GM19463 (cell line): ENCODE measurements around the gene BPIFB6.

Experiments
- ATAC-seq: cut with Tn5 transposase; IDR thresholded peaks from one replicate; pipeline ENCODE4 v1.9.1; 2021; ENCODE audit warnings: mild to moderate bottlenecking, moderate library complexity; ENCODE audit not compliant: unreplicated experiment

Gene BPIFB6

DNA sequence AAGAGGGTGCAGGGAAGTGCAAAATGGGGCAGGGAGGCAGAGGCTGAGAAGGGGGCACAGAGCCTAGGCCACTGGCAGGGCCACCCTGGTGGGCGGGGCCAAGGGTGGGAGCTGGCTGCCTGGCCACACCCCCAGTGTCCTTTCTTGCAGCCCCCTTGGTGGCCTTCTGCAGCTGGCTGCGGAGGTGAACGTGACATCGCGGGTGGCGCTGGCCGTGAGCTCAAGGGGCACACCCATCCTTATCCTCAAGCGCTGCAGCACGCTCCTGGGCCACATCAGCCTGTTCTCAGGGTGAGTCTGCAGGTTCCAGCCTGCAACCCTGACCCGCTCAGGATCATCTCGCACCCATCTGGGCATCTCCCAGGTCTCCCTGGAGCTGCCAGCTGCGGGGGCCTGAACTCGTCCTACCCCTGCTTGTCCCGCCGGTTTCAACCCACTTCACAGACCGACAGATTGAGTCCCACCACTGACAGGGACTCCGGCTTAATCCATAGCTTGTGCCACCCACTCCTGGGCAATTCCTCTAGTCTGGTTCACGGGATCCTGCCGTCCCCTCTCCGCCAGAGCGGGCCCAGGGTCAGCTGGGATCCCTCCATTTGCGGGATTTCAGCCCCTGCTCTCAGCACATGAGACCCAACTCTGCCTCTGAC is 28.4 kb downstream of the BPIFB6 start:
- no peak for ATAC-seq

DNA sequence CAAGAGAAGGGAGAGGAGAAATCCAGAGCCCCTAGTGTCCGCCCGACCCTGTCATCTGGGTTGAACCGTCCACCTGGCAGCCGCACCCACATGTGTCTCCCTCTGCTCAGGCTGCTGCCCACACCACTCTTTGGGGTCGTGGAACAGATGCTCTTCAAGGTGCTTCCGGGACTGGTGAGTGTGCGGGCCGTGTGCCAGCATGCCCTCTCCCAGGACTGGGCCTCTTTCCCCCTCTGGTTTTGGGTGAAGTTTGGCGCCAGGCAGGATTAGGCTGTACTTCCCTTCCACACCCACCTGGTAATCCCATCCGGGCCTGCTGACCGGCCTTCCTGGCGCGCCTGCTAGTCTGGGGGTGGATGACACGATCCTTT is 30.2 kb downstream of the BPIFB6 start:
- no peak for ATAC-seq

GRCh38 chr20:33062105-33062824 is 30.8 kb downstream of the BPIFB6 start:
- no peak for ATAC-seq

- no peak for ATAC-seq
Measured at GRCh38 chr20:33062825-33063149, 31.3 kb downstream of the BPIFB6 start.

DNA sequence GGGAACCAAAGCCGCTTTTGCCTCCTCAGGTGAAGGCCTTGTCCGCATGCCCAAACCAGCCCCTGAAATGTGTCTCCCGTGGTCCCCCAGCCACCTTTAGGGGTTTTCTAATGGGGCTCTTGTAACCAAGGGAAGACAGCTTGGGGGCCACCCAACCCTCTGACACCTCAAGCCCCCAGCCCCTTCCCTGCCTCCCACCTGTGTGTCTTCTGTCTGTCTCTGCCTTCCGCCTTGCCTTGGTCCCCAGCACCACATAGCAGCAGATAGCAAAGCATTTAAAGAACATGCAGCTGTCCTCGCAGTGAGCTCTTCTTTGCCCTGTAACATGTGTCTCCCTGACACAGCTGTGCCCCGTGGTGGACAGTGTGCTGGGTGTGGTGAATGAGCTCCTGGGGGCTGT is 31.8 kb downstream of the BPIFB6 start:
- no peak for ATAC-seq

GRCh38 chr20:33064572-33065287 is 33.3 kb downstream of the BPIFB6 start:
- ATAC-seq = no peak

DNA sequence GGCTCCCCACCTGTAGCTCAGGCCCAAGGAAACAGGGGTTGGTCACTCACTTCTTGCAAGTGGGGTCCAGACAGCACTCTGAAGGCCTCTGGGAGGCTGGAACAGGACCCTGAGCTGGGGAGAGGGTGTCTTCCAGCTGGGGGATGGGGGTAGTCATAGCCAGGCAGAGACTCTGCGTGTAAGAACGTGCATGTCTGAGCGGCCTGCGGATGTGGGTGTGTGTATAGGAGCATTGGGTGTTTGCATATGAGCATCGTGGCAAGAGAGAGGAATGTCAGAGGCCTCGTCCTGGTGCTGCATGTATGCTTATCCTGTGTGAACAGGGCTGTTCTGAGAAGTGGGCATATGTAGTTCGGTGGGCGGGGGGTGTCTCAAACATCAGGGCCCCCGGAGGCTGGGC is 34.3 kb downstream of the BPIFB6 start:
- no peak for ATAC-seq

DNA sequence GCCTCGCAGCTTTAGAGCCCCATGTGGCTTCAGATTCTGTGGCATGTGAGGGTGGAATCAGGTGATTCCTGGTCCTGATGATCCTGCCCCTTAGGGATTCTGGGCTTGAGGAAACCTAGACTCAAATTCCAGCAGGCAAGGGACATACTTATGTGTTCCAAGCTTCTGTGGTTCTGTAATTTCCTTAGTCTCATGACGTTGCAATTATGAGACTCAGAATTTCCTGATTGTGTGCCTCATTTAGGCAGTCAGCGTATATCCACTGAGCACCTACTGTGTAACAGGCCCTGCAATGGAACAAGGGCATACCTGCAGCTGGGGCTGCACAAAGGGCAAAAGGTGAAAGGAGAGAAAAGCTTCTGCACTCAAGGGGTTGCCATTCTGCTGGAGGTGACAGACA is 36.4 kb downstream of the BPIFB6 start:
- ATAC-seq = no peak

- ATAC-seq = no peak
Measured at GRCh38 chr20:33068251-33068939, 36.9 kb downstream of the BPIFB6 start.

DNA sequence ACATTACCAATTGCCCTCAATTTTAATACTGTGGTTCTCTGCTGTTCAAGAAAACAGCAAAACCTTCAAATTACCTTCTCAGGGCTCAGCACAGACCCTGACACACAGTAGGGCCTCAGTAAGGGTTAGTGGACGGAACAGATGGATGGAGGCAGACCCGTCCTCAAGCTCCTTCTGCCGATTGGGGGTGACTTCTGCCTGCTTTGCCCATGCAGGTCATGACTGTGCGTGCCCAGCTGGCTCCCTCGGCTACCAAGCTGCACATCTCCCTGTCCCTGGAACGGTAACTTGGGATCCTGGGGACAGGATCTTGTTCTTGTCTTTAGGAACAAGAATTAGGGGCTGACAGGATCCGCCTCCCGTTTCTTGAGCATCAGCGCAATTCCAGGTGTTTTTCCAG is 38.2 kb downstream of the BPIFB6 start:
- ATAC-seq = no peak

DNA sequence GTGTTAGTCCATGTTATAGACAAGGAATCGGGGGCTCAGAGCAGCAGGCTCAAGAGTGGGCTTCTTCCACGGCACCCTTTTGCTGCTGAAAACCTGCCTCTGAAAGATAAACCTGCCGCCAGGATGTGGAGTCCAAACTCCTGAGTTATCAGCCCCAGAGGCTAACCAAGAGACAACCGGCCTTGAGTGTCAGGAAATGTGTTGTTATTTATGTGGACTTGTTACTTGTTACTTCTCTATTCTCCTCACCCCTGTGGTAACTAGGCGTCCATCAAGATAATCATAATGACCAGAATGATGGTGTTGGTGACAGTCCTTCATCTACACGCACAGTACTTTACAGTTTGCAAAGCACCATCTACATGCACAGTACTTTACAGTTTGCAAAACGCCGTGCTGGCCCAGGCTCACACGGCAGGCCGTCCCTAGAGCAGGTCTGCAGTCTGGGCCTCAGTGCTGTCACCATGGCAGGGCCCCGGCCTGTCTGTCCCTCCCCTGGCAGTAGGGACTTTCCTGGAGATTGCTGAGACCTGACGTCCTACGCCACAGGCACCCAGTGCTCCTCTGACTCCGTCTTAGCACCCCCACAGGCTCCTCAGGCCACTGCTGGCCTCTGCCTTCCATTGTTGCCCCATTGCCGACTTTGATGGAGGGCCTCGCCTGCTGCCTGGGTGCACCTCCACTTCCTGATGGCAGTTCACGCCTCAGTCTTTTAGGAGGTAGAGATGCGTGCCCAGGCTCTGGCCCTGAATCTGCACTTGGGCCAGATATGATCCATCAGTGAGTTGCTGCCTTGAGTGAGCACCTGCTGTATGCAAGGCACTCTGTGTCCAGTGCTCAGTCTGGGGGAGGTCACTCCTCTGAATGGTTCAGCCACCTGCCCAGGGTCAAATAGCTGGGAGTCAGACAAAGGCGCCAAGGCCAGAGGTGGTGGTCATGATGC is 38.9 kb downstream of the BPIFB6 start:
- no peak for ATAC-seq

DNA sequence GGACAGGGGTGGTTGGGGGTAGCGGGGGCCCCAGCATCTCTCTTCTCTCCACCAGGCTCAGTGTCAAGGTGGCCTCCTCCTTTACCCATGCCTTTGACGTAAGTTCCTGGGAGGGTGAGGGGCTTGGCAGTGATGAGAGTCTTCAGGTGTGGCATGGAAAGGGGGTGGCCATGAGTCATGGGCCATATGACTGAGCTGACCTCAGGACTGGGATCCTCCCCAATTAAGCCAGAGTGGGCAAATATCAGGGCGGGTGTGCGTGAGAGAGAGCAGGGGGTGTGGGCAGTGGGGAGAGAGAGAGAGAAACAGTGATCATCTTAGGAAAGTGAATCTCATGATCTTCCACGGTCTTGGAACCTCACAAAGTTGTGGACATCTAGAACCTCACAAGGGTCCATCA is 39.8 kb downstream of the BPIFB6 start:
- ATAC-seq = no peak

DNA sequence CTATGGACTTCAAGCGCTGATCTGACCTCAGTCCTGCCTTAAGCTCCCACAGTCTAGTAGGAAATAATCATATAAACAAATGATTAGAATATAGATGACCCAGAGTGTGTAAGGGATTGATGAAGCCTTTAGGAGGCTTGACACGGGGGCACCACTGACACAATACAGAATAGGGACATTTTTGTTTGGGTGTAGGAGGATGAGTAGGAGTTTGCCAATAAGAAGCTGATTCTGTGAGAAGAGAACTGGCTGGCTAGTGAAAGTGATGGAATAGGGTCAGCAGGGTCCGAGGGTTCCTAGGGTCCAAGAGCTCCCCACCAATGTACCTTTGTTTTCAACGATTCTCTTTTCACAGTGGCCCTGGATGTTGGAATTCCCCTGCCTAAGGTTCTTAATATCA is 40.9 kb downstream of the BPIFB6 start:
- no peak for ATAC-seq

DNA sequence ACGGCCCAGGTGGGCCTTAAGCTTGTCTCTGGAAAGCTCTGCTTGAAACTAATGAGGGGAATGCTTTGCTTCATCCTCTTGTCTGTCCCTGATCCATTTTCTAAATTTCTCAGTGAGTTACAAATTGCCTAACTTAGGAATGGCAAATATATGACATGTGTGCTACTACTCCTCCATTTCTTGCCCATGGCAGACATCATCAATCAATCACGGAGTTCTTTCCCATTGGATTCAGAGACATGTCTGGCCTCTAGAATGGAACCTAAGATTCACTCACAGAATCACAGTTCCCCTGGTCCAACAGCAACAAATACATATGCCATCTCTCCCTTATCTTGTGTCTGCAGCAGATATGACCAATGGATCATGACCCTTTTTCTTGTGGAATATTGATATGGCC is 41.4 kb downstream of the BPIFB6 start:
- no peak for ATAC-seq

- ATAC-seq = no peak
Measured at GRCh38 chr20:33074675-33075074, 43.2 kb downstream of the BPIFB6 start.

- ATAC-seq = no peak
Measured at GRCh38 chr20:33075281-33075680, 43.8 kb downstream of the BPIFB6 start.

GRCh38 chr20:33076662-33077372 is 45.4 kb downstream of the BPIFB6 start:
- no peak for ATAC-seq

DNA sequence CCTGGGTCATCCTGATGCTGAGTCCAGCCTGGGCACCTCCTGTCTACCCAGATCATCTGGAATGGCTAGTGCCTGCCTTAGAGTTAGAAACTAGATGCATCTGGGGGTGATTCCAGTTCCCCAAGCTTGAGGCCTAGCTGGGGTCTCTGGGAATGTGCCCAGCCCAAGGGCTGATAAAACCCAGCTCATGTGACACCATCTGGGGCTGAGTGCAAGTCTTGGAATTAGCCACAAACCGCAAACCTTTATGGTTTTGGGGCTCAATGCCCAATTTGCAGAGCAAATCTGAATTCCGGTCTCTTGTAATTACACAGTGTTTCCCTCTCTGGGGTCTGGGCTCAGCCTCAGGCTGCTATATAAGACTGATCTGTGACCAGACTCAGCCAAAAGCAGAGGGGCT is 47.8 kb downstream of the BPIFB6 start, which contains the start of gene BPIFB4:
Gene BPIFB4 (plus strand): TSS at position 385 of the 400 bp plus-strand sequence. CDS start 1,884 bp downstream, outside the sequence.
- no peak for ATAC-seq

GRCh38 chr20:33081411-33082154 is 50.1 kb downstream of the BPIFB6 start:
- no peak for ATAC-seq
